Left cardiac atrium (tissue), 4 donors: ENCODE results near the gene E2F3. TPM values are rescaled to one million over a fixed set of nuclear protein-coding genes. Genes with fewer than 3 reads are reported as not detected.
"Not testable (repeated sequence)": the region's sequence is repeated elsewhere in the genome, so short reads cannot be mapped to it uniquely, and the experiment has no call there.

Experiments
- ATAC-seq, 2 donors: fragments of 200-7000 bp; cut with Tn5 transposase; one replicate each; pipeline ENCODE4 v1.9.1; 2020; ENCODE audit warnings: mild to moderate bottlenecking in 2 of 2, moderate library complexity in 2 of 2
- DNase-seq: peaks from one replicate; pipeline ENCODE4 v3.0.0-alpha.2; 2020
- intact Hi-C, 2 donors: fragments of 100-400 bp; cut with DNase I; formaldehyde crosslinking; loops; one replicate each; pipeline versions ENCODE4 v1.14.1 to v1.15.1; 2022 to 2023
- total RNA-seq, 2 donors: library from RNA; stranded (reverse); fragmentation: NEBNext Ultra II Directional; extraction: Animal tissue kit (Norgen Biotek cat#: 25700); gene quantifications; one replicate each; pipeline ENCODE4 v1.2.1, GENCODE V29; 2021
- donor health status: DM: no; HTN: yes; CAD: no.
- donor health status: DM: no; HTN: yes; CAD: no; lungs with severe emphysema.
- donor health status: DM: yes; HTN: yes; CAD: no.
- donor health status: Dilated cardiomyopathy.

The E2F3 gene
- total RNA-seq, 2 donors from 2014 or later, result 4.8 to 10.0 TPM

- intact Hi-C loops, result no loop called here
- no peak for DNase-seq
- ATAC-seq, result no peak
Observed at GRCh38 chr6:20487669-20488375, 86.1 kb downstream of the E2F3 start.

- no peak for DNase-seq
- intact Hi-C loops, result no loop called here
- ATAC-seq, result no peak
Observed at GRCh38 chr6:20490591-20490990, 88.9 kb downstream of the E2F3 start.

GRCh38 chr6:20492099-20492498 is 90.4 kb downstream of the E2F3 start:
- intact Hi-C loops, result no loop called here
- ATAC-seq (no peak), DNase-seq (no peak)

GRCh38 chr6:20497216-20498040 is 95.7 kb downstream of the E2F3 start:
- intact Hi-C loops, result no loop called here
- no peak for DNase-seq

GRCh38 chr6:20498041-20498385 is 96.3 kb downstream of the E2F3 start:
- no peak for ATAC-seq
- DNase-seq, result no peak
- intact Hi-C loops, result no loop called here

More at GRCh38 chr6:20497216-20498040, 95.7 kb downstream of the E2F3 start:
- ATAC-seq, result no peak

- ATAC-seq (no peak), DNase-seq (no peak)
- intact Hi-C loops, result no loop called here
Observed at GRCh38 chr6:20509212-20509611, 107.5 kb downstream of the E2F3 start.

GRCh38 chr6:20511852-20512251 is 110.2 kb downstream of the E2F3 start:
- ATAC-seq (no peak), DNase-seq (no peak)
- intact Hi-C loops, result no loop called here

GRCh38 chr6:20525208-20525607 is 123.5 kb downstream of the E2F3 start:
- ATAC-seq, DNase-seq: not testable (repeated sequence)
- intact Hi-C loops, result loop anchor here (5.0 kb wide), 3 partner anchors 123 to 433 kb away; partner anchors contain the start of gene E2F3 (in 1 of the 2)

- not testable (repeated sequence) for DNase-seq
- intact Hi-C loops, result loop anchor here (5.0 kb wide), 3 partner anchors 127 to 437 kb away; partner anchors contain the start of gene E2F3 (in 1 of the 2)
- peak; percentile 51 to 62 for ATAC-seq
Observed at GRCh38 chr6:20529086-20529448, 127.4 kb downstream of the E2F3 start.

- intact Hi-C loops, result loop anchor here in 1 of 2 donors (2.0 kb wide), 1 partner anchor 242 kb away; no protein-coding TSS in a partner anchor
- DNase-seq (no peak), ATAC-seq (no peak)
Observed at GRCh38 chr6:20532881-20533280, 131.2 kb downstream of the E2F3 start.

GRCh38 chr6:20533746-20534294 is 132.1 kb downstream of the E2F3 start:
- DNase-seq (no peak), ATAC-seq (peak; percentile 7 to 15)
- intact Hi-C loops, result loop anchor here in 1 of 2 donors (2.0 kb wide), 1 partner anchor 243 kb away; no protein-coding TSS in a partner anchor

- ATAC-seq, result peak; percentile 92 to 93
- DNase-seq, result peak; percentile 91
- intact Hi-C loops, result no loop called here
Observed at GRCh38 chr6:20534295-20535262, 132.9 kb downstream of the E2F3 start, which contains the start of gene CDKAL1. CDKAL1 (plus strand) TSS chr6:20534457; CDS start chr6:20546351, 11,894 bp downstream.

- intact Hi-C loops, result no loop called here
Observed at GRCh38 chr6:20538131-20538662, 136.5 kb downstream of the E2F3 start.

GRCh38 chr6:20538907-20539306 is 137.2 kb downstream of the E2F3 start:
- intact Hi-C loops, result no loop called here
- DNase-seq, result no peak
- ATAC-seq, result no peak

More at GRCh38 chr6:20538131-20538662, 136.5 kb downstream of the E2F3 start:
- DNase-seq (no peak), ATAC-seq (no peak)

- ATAC-seq, result no peak
- DNase-seq, result no peak
- intact Hi-C loops, result no loop called here
Observed at GRCh38 chr6:20539387-20539786, 137.7 kb downstream of the E2F3 start.

GRCh38 chr6:20540683-20541082 is 139.0 kb downstream of the E2F3 start:
- ATAC-seq, result peak; percentile 19 to 34
- no peak for DNase-seq
- intact Hi-C loops, result no loop called here

- ATAC-seq (no peak), DNase-seq (no peak)
- intact Hi-C loops, result no loop called here
Observed at GRCh38 chr6:20541382-20541781, 139.7 kb downstream of the E2F3 start.

GRCh38 chr6:20542927-20543602 is 141.4 kb downstream of the E2F3 start:
- no peak for ATAC-seq
- intact Hi-C loops, result no loop called here
- no peak for DNase-seq
